NCI-H446 treated with DMSO at 0.1 percent for 48 hours (cell line): ENCODE results near the gene RPGRIP1.
"Not testable (repeated sequence)": the region's sequence is repeated elsewhere in the genome, so short reads cannot be mapped to it uniquely, and the experiment has no call there.

Experiments used
- DNase-seq: peaks from one replicate; lab custom pipeline; 2025; lab: John Stamatoyannopoulos, UW

Gene RPGRIP1

DNA sequence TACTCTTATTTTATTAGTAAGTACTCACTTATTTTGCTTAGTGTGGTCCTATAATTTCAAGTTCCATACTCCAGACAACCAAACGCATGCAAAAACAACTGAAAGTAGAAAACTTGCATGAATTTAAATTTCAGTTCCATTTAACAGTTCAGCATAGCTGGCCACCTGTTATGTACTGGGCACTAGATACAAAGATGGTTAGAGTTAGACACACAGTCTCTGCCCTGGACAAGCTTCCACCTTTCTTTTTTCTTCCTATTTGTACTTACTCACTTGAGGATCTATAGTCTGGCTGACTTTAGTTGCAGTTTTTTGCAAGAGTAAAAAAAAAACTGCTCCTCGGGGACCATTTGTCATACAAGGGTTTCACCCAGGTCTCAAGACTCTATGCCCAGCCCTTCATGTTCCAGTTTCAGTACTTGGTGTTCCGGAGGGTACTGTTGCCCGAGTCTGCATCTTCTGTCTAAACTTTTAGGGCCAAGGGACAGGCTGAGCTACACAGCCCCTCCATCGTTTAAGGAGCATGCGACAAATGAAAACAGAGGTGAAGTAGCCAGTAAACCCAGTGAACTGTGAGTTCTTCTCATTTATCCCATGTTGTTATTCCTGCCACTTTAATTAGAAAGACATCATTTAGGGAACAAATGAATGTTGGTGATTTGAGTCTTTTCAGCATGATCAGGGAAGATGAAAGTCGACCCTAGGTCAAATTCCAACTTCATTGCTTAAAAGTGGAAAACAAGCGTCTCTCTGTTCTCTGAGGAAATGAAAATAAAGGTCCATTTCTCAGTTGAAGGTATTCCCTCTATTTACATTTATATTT is 22.3 kb downstream of the RPGRIP1 start:
- no peak for DNase-seq

DNA sequence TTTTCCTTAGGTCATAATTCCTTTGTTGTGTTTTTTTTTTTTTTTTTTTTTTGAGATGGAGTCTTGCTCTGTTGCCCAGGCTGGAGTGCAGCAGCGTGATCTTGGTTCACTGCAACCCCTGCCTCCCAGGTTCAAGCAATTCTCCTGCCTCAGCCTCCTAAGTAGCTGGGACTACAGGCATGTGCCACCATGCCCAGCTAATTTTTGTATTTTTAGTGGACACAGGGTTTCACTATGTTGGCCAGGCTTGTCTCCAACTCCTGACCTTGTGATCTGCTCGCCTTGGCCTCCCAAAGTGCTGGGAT is 22.9 kb downstream of the RPGRIP1 start:
- DNase-seq: not testable (repeated sequence)

DNA sequence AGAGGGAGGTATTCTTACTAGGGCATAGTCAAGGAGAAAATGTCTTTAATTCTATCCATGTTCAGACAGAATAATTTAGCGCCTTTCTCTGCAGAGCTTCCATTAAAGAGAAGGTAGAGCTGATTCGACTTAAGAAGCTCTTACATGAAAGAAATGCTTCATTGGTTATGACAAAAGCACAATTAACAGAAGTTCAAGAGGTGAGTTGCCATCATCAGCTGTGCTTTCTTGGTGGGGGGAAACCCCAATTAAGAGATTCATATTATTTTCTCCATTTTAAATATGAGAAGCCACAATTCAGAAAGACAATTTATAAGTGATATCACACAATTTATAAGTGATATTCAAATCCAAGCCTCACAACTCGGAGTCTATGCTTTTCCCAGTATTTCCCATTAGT is 27.8 kb downstream of the RPGRIP1 start:
- DNase-seq: no peak

DNA sequence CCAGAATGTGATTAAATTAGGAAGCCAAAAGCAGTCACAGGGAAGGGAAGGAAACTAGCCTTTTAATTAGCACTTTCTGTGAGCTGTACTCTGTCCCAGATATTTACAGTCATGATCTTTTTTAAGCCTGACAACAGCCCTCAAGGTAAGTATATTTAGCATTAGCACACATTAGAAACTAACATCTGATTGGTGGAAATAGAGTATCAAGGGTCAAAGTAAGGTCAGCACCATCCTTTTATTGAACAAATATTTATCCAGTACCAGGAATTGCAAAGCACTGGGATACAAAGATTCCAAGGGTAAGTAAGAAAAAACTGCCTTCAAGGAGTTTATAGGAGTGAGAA is 28.2 kb downstream of the RPGRIP1 start:
- DNase-seq: no peak

DNA sequence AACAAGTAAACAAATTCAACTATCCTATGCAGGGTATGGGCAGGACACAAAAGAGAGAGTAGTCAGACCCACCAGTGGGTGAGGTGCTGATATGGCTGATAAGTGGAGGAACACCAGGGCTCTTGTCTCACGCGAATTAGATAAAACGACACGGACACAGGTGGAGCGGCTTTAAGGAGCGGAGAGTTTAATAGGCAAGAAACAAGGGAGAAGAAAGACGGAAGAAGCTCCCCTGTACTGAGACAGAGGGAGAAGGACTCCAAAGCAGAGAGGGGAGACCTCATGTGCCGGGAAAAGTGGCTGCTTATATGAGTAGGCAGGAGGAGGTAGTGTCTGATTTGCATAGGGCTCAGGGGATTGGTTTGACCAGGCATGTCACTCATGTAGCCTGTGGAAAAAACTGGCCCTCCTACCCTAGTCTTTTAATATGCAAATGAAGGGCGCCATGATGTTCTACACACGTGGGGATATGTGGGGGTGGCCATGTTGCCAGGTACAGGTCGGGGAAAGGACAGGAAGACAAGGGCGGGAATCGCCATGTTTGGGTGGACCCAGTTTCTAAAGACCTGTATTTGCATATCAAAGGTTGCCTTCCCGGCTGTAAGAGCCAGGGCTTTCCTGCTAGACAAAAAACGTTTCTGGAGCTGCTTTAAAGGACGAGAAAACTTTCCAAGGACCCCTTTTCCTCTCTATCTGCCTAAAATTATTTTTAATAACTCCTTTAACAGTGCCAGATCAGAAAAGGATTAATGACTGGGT is 28.8 kb downstream of the RPGRIP1 start:
- no peak for DNase-seq

DNA sequence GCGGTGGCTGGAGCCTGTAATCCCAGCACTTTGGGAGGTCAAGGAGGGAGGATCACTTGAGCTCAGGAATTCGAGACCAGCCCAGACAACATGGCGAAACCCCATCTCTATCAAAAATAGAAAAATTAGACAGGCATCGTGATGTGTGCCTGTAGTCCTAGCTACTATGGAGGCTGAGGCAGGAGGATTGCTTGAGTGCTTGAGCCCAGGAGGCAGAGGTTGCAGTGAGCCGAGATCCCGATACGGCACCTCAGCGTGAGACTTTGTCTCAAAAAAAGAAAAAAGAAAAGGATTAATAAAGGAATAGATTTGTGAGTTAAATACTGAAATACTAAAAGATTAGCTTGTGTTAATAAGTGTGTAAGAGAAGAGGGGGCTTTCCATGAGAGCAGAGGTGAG is 29.4 kb downstream of the RPGRIP1 start:
- DNase-seq: no peak

DNA sequence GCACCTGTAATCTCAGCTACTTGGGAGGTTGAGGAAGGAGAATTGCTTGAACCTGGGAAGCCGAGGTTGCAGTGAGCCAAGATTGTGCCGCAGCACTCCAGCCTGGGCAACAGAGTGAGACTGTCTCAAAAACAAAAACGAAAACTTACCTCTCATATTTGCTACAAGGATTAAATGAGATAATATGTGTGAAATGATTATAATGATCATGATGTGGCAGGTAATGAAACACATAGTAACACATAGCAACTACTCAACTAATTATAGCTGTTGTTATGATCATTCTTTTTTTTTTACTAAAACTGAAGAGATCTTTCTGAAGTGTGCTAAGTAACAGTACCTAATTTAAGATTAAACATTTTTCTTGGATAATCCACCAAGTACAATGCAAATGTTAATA is 30.1 kb downstream of the RPGRIP1 start:
- DNase-seq: no peak

DNA sequence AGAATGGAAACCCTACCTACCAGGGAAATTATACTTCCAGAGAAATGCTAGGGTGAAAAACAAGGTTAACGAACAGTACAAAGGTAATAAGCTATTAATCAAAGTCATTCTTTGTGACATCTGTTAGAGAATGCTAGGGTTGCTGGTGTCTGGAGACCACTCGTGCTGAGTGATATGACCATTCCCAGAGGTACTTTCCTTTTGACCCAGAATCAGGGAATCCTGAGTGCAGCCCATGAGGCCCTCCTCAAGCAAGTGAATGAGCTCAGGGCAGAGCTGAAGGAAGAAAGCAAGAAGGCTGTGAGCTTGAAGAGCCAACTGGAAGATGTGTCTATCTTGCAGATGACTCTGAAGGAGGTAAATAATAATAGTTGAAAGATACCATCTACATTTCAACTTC is 31.7 kb downstream of the RPGRIP1 start:
- no peak for DNase-seq

DNA sequence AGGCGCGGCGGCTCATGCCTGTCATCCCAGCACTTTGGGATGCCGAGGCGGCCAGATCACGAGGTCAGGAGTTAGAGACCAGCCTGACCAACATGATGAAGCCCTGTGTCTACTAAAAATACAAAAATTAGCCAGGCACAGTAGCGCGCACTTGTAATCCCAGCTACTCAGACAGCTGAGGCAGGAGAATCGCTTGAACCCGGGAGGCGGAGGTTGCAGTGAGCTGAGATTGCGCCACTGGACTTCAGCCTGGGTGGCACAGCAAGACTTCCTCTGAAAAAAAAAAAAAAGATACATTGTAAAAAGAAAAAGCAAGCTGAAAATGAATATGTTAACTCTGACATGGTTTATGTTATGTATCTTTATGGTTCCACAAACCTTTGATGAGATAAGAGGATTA is 33.6 kb downstream of the RPGRIP1 start:
- no peak for DNase-seq

DNA sequence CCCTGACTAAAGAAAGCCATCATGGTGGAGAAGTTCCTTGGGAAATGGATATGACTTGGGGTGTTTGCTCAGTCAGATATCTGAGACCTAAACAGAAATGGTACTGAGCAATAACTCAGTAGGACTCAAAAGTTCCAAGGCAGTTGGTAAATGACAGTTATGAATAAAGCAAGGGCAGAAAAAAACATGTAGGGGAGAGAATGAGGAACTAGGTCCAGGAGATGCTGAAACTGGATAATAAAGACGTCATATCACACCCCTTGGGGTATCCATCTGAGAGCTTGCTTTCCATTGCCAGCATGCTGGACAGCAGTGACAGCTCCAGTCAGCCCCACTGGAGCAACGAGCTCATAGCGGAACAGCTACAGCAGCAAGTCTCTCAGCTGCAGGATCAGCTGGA is 37.5 kb downstream of the RPGRIP1 start:
- no peak for DNase-seq

DNA sequence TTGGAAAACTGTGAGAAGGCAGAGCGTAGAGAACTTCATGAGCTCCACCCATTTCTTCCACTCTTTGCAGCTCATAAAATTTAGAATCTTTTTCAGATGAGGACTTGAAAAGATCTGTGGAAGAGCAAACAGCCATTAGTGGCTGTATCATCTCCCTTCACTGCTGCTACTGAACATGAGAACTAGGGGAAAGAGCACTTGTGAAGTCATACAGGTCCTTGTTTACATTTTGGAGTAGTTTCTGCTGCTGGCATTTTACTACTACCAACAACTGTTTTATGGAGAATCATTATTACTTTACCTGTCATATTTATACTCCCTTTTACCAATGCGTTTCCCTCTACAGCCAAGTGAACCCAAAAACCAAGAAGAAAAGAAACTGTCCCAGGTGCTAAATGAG is 41.0 kb downstream of the RPGRIP1 start:
- DNase-seq: no peak

DNA sequence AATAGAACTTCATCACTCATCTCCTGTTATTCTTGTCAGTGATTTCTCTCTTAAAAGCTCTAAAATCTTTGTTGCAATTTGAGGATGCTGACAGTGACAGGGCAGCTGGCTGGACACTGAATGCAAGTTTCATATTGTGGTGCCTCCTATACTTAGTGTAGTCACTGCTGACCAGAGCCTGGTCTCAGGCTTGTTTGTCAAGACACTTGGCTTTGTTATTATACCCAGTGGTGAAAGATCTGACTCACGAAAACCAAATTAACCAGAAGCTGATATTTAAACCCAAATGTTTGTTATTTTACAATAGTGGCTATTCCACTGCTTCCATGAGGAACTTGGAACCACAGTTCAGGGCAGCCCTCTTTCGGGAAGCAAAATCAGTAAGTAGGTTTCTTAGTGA is 42.8 kb downstream of the RPGRIP1 start:
- DNase-seq: no peak

DNA sequence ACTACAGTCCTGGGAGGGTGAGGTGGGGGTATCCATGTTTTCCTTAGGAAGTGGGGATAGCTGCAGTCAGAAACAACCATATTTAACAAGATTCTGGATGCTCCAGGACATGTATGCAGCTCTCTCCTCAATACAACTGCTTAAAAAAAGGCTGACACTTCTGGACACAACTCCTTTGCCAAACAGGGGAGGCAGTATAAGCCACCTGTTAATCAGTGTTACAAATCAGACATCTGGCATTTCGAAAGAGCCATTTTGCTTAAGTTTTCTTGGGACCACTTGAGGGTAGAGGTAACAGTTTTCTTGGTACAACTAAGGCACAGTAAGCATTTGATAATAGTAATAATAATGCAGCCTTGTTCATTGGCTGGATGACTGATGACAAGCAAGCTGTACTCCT is 47.1 kb downstream of the RPGRIP1 start:
- no peak for DNase-seq
